Testis (tissue), 3 donors: ENCODE data around the gene UCK1. TPM values are rescaled to one million over a fixed set of nuclear protein-coding genes. Genes with fewer than 3 reads are reported as not detected.

Source experiments
- DNase-seq: peaks from one replicate; pipeline ENCODE4 v3.0.0-alpha.2; 2019
- H3K27ac ChIP-seq, 2 donors: fragments of 200-600 bp; sonication (generic); one replicate each; pipeline ENCODE4 v1.5.1; 2019
- H3K27me3 ChIP-seq: fragments of 200-600 bp; sonication (generic); one replicate; pipeline ENCODE4 v1.5.1; 2019
- H3K36me3 ChIP-seq: fragments of 200-600 bp; sonication (generic); one replicate; pipeline ENCODE4 v1.5.1; 2017; ENCODE audit warnings: low read depth; ENCODE audit errors: missing control alignments
- H3K4me1 ChIP-seq: fragments of 200-600 bp; sonication (generic); one replicate; pipeline ENCODE4 v1.5.1; 2019
- H3K4me3 ChIP-seq, 2 donors: fragments of 200-600 bp; sonication (generic); one replicate each; pipeline ENCODE4 v1.5.1; 2017 to 2019
- H3K9me3 ChIP-seq: fragments of 200-600 bp; sonication (generic); one replicate; pipeline ENCODE4 v1.5.1; 2017
- CTCF ChIP-seq, 3 experiments: fragments of 450-650 bp in 2 of 3; fragments of 200-600 bp in 1 of 3; sonication (generic) in 1 of 3; IDR thresholded peaks; one replicate each; pipeline ENCODE4 v1.5.1; 2016 to 2019; ENCODE audit warnings: antibody characterized with exemption in 3 of 3, mild to moderate bottlenecking in 2 of 3, moderate library complexity in 1 of 3
- POLR2A ChIP-seq: fragments of 450-650 bp; IDR thresholded peaks from one replicate; pipeline ENCODE4 v1.6.1; 2017; ENCODE audit warnings: antibody characterized with exemption, mild to moderate bottlenecking, moderate library complexity
- WGBS, 2 donors: methylation state at CpG; one replicate each; pipeline ENCODE4 v1.1.5; 2018; 5-methylcytosine and 5-hydroxymethylcytosine counted together
- intact Hi-C: fragments of 100-400 bp; cut with DNase I; formaldehyde crosslinking; loops from one replicate; pipeline ENCODE4 v1.15.1; 2023; ENCODE audit warnings: low total_unique reads
- polyA plus RNA-seq: library from polyadenylated mRNA; stranded (reverse); fragments of 350-450 nt; fragmentation: Illumina TruSeq; extraction: RNeasy Lipid Tissue Mini Kit (QIAGEN cat#74804); gene quantifications from one replicate; pipeline ENCODE4 v1.2.3, GENCODE V29; 2014; ENCODE audit warnings: low read depth, low replicate concordance; ENCODE audit not compliant: insufficient read depth
- total RNA-seq, 2 donors: library from RNA; depleted of rRNA; stranded (reverse); fragments of >200 nt; gene quantifications; one replicate each; pipeline ENCODE4 v1.2.3, GENCODE V29; 2016

UCK1 gene
- total and polyA plus RNA-seq, 3 donors from 2014 or later: 34.3 to 49.9 (median 41.1) TPM

GRCh38 chr9:131545786-131546335, 14.8 kb upstream of the UCK1 start:
- Histone ChIP-seq H3K27ac (no peak overlapping the region), H3K4me3 (peak overlapping the region in 1 of 2 donors; percentile 18), H3K9me3 (no peaks in the 10 kb centered on the region), H3K27me3 (no peaks in the 10 kb centered on the region), H3K36me3 (no peaks in the 10 kb centered on the region), H3K4me1 (peaks cover 4% of the 10 kb centered on the region)
- intact Hi-C loops: no loop called here
- DNase-seq: no peak
- TF ChIP-seq CTCF (IDR thresholded peaks at IDR 0.05) (no peak), POLR2A (no peak)
- 1 to 4% methylated on average over 18 to 29 of the region's 30 CpGs for WGBS, 2 donors

GRCh38 chr9:131545003-131545785, 14.1 kb upstream of the UCK1 start, which contains the start of gene PRRT1B:
TSS of gene PRRT1B (plus strand) at chr9:131545523. CDS start at chr9:131545616, 93 bp downstream.
- no peaks in the 10 kb centered on the region for H3K27me3 ChIP-seq
- H3K9me3 ChIP-seq: no peaks in the 10 kb centered on the region
- no peaks in the 10 kb centered on the region for H3K36me3 ChIP-seq
- H3K4me3 ChIP-seq: peak within 1 kb of the TSS in 1 of 2 donors; percentile 18
- no peak for DNase-seq
- peaks cover 4% of the 10 kb centered on the region for H3K4me1 ChIP-seq
- WGBS, 2 donors: 22 to 41% methylated on average over 15 to 43 of the region's 50 CpGs
- TF ChIP-seq POLR2A (no peak), CTCF (IDR thresholded peaks at IDR 0.05) (no peak)
- no peak within 1 kb of the TSS for H3K27ac ChIP-seq
- intact Hi-C loops: no loop called here

GRCh38 chr9:131543141-131543540, 12.1 kb upstream of the UCK1 start:
- 91 to 95% methylated on average over 6 of the region's 6 CpGs for WGBS, 2 donors
- no peak overlapping the region for H3K27ac ChIP-seq
- no peaks in the 10 kb centered on the region for H3K27me3 ChIP-seq
- H3K9me3 ChIP-seq: no peaks in the 10 kb centered on the region
- DNase-seq: no peak
- H3K4me3 ChIP-seq: no peak overlapping the region
- TF ChIP-seq POLR2A: no peak
- TF ChIP-seq CTCF (IDR thresholded peaks at IDR 0.05): no peak
- no peaks in the 10 kb centered on the region for H3K36me3 ChIP-seq
- peaks cover 4% of the 10 kb centered on the region for H3K4me1 ChIP-seq
- intact Hi-C loops: no loop called here

- Histone ChIP-seq H3K27ac (no peak overlapping the region), H3K36me3 (no peaks in the 10 kb centered on the region), H3K27me3 (no peaks in the 10 kb centered on the region), H3K4me1 (no peaks in the 10 kb centered on the region), H3K4me3 (no peak overlapping the region), H3K9me3 (no peaks in the 10 kb centered on the region)
- TF ChIP-seq CTCF (IDR thresholded peaks at IDR 0.05) (no peak), POLR2A (no peak)
- WGBS, 2 donors: 90 to 94% methylated on average over 7 of the region's 7 CpGs
- intact Hi-C loops: no loop called here
- DNase-seq: no peak
Measured at GRCh38 chr9:131539223-131539923, 8.3 kb upstream of the UCK1 start.
